Neural crest cell (in vitro differentiated cells): ENCODE data around the gene TBC1D3B. TPM values are rescaled to one million over a fixed set of nuclear protein-coding genes. Genes with fewer than 3 reads are reported as not detected.

Experiments
- DNase-seq: peaks from one replicate; pipeline ENCODE4 v3.0.0; 2021; ENCODE audit warnings: low read depth, mixed read lengths, low spot score
- H3K27ac Mint-ChIP-seq: one replicate; pipeline ENCODE4 v1.8.0; 2021; ENCODE audit warnings: mild to moderate bottlenecking, mixed read lengths; ENCODE audit not compliant: unreplicated experiment
- H3K27me3 Mint-ChIP-seq: 2 replicates; pipeline ENCODE4 v1.8.0; 2021; ENCODE audit warnings: low read depth, mild to moderate bottlenecking, mixed read lengths
- H3K36me3 Mint-ChIP-seq: 2 replicates; pipeline ENCODE4 v1.8.0; 2021; ENCODE audit warnings: low read depth, mild to moderate bottlenecking, mixed read lengths
- H3K4me1 Mint-ChIP-seq: 2 replicates; pipeline ENCODE4 v1.8.0; 2021; ENCODE audit warnings: mixed read lengths
- H3K4me3 Mint-ChIP-seq: one replicate; pipeline ENCODE4 v1.8.0; 2021; ENCODE audit warnings: mild to moderate bottlenecking, mixed read lengths
- H3K9me3 Mint-ChIP-seq: 2 replicates; pipeline ENCODE4 v1.8.0; 2021; ENCODE audit warnings: mixed read lengths
- CTCF ChIP-seq: fragments of 200-600 bp; sonication (generic); conservative IDR thresholded peaks from 2 replicates; pipeline ENCODE4 v1.5.0; 2021; ENCODE audit warnings: antibody characterized with exemption, mild to moderate bottlenecking
- total RNA-seq: library from RNA; stranded (reverse); gene quantifications from 2 replicates; pipeline ENCODE4 v1.2.1, GENCODE V29; 2021

TBC1D3B gene
- total RNA-seq, 1 donor from 2014 or later: 12.5 TPM

- Mint-ChIP-seq H3K4me3 (no peak overlapping the region), H3K4me1 (peaks cover 5% of the 10 kb centered on the region), H3K27me3 (peaks cover 36% of the 10 kb centered on the region), H3K9me3 (no peaks in the 10 kb centered on the region), H3K27ac (no peak overlapping the region), H3K36me3 (no peaks in the 10 kb centered on the region)
- no peak for DNase-seq
- TF ChIP-seq CTCF: no peak
These were observed 23.8 kb downstream of the TBC1D3B start for GRCh38 chr17:36152639-36153120.

- H3K9me3 Mint-ChIP-seq: no peaks in the 10 kb centered on the region
- H3K4me3 Mint-ChIP-seq: no peak overlapping the region
- H3K27ac Mint-ChIP-seq: no peak overlapping the region
- H3K36me3 Mint-ChIP-seq: no peaks in the 10 kb centered on the region
- peaks cover 39% of the 10 kb centered on the region for H3K27me3 Mint-ChIP-seq
- no peak for DNase-seq
- TF ChIP-seq CTCF: no peak
- peaks cover 5% of the 10 kb centered on the region for H3K4me1 Mint-ChIP-seq
These were observed 24.4 kb downstream of the TBC1D3B start for GRCh38 chr17:36151891-36152638.

DNA sequence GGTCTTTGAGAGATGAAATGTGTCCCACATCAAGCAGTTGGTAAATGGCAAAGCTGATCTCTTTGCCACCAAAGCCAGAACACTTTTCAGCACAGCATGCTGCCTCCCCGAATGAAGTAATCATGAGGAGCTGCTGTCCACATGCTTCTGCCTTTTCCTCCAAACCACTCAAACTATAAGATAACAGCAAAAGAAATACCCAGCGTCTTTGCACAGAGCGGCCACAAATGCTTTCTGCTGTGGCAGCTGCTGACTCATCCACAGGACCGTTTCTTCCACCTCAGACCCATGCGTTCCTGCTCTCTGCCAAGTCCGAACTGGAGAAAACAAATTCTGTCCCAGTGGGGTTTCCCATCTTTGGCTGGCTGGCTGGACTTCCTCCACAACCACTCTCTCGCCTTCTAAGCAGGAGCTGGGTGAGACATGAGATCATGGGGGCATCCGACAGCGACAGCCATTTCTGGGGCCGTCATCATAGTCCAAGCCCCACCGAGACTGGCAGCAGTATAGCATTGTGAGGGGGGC is 27.1 kb downstream of the TBC1D3B start:
- no peak overlapping the region for H3K27ac Mint-ChIP-seq
- peak; percentile 10 for TF ChIP-seq CTCF
- no peaks in the 10 kb centered on the region for H3K9me3 Mint-ChIP-seq
- H3K4me3 Mint-ChIP-seq: no peak overlapping the region
- DNase-seq: no peak
- peaks cover 5% of the 10 kb centered on the region for H3K4me1 Mint-ChIP-seq
- peaks cover 38% of the 10 kb centered on the region for H3K27me3 Mint-ChIP-seq
- no peaks in the 10 kb centered on the region for H3K36me3 Mint-ChIP-seq

DNA sequence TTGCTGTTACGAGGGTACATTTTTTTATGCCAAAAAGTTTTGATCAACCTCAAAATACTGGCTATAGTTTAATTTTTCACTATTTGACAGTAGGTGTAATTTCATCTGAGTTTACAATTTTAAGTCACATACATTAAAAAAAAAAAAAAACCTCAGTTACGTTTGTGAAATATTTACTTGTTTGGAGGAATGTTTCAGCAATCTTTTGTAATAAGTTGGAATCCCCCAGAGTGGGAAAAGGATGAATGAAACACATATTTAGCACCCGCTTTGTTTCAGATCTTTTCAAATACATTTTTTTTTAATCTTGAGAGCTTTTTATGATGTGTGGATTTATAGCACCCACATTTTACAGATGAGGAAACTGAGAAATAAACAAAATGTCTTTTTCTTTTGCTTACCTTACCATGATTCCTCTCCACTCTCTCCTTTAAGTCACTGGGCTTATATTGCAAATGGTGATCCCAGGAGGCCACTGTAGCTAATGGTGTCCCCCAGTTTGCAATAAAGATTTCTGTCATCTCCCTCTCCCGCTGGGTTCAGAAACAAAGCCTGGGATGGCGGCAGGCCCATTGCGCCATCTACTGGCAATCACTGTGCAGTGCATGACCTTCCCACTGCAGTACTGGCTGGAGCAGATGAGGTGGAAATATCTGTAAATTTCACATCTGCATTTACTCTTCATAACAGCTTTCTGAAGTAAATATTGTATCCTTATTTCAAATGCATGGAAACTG is 27.7 kb downstream of the TBC1D3B start:
- TF ChIP-seq CTCF: peak; percentile 100
- Mint-ChIP-seq H3K27me3 (peaks cover 36% of the 10 kb centered on the region), H3K36me3 (no peaks in the 10 kb centered on the region), H3K4me1 (peaks cover 5% of the 10 kb centered on the region), H3K27ac (no peak overlapping the region), H3K4me3 (no peak overlapping the region), H3K9me3 (no peaks in the 10 kb centered on the region)
- peak; percentile 78 for DNase-seq

DNA sequence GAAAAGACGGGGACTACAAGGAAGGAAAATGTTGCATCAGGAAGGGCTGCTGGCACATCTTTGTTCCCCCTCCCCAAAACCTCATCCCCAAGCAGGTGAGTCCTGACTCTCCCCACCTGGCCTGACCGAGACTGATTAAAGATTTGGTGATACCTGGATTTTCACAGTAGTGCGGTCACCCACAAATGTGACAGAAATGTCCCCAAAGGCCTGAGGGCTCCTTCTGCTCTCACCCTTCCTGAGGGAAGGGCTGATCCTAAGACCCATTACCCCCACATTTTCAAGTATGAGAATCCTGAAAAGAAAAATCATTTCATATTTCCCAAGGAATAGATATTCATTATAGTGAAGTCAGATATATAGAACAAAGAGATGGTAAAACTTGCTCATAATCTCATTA is 28.8 kb downstream of the TBC1D3B start:
- no peak for TF ChIP-seq CTCF
- no peak overlapping the region for H3K4me3 Mint-ChIP-seq
- peaks cover 5% of the 10 kb centered on the region for H3K4me1 Mint-ChIP-seq
- H3K9me3 Mint-ChIP-seq: no peaks in the 10 kb centered on the region
- H3K27me3 Mint-ChIP-seq: peaks cover 37% of the 10 kb centered on the region
- H3K36me3 Mint-ChIP-seq: no peaks in the 10 kb centered on the region
- no peak for DNase-seq
- H3K27ac Mint-ChIP-seq: no peak overlapping the region
